ENCODE measurements around the gene LMX1B. TPM values are rescaled to one million over a fixed set of nuclear protein-coding genes. Genes with fewer than 3 reads are reported as not detected.

The LMX1B gene
- total RNA-seq, 1 experiment from 2014 or later = not detected

DNA sequence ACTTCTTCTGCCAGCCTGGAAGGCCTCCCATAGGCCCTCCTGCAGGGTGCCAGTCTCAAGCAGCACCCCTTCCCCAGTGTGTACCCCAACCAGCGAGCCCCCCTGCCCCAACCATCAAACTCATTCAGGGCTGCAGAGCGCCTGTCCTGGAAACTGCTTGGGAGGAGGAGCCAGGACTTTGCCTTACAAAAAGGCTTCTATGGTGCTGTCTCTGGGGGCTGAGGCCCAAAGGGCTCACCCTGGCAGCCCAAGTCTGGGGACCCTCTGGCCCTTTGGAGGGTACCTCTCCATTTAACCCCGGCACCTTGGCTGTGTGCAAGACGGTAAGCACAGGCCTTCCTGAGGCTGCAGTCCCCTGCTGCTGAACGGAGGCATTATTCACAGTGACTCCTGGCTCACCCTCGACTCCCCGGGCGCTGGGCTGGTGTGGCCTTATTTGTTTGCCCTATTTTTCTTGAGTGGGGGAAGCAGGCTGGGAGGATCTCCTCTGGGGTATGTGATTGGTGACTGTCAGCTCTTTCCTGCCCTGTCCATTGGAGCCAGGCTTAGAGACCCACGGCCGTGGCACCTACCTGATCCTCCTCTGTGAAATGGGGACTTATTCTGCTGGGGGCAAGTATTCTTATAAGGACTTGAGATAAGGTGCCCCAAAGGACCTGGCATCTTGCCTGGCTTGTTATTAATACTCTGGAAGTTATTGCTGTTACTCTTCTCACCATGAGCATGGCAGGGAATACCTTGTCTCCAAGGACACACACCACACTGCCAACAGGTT, 5.8 kb downstream of the LMX1B start:
- Histone ChIP-seq H3K4me1 (ENCODE audit: insufficient read depth, low read length, poor library complexity, severe bottlenecking) (no peaks in the 10 kb centered on the region), H3K9me3 (ENCODE audit: low read depth, low read length, poor library complexity, severe bottlenecking) (no peaks in the 10 kb centered on the region), H3K27me3 (replicated peaks; ENCODE audit: insufficient read depth, low read depth, low read length, poor library complexity) (peaks cover 100% of the 10 kb centered on the region), H3K36me3 (ENCODE audit: insufficient read depth, low read length, poor library complexity, severe bottlenecking) (no peaks in the 10 kb centered on the region), H3K4me3 (ENCODE audit: low read depth, low read length, poor library complexity, severe bottlenecking) (no peak overlapping the region), H3K27ac (ENCODE audit: low read depth, low read length, poor library complexity, severe bottlenecking) (no peak overlapping the region)
- POLR2A ChIA-PET (ENCODE audit: low non-redundant PET) = no interaction called here
- no peak for DNase-seq (ENCODE audit: low spot score)
- CTCF ChIA-PET = interaction anchor here (0.7 kb wide), 1 partner anchor 10 kb away, joined by 8 read pairs; no protein-coding TSS in a partner anchor
- intact Hi-C loops (cut with micrococcal nuclease; ENCODE audit: unreplicated experiment) = no loop called here
- no TSS peak for BruUV-seq (replicated peaks)
- no peak for TF ChIP-seq EZH2 (IDR thresholded peaks at IDR 0.05; ENCODE audit: borderline replicate concordance, low read depth, low read length, poor library complexity, severe bottlenecking)
- TF ChIP-seq, protein P1, sequence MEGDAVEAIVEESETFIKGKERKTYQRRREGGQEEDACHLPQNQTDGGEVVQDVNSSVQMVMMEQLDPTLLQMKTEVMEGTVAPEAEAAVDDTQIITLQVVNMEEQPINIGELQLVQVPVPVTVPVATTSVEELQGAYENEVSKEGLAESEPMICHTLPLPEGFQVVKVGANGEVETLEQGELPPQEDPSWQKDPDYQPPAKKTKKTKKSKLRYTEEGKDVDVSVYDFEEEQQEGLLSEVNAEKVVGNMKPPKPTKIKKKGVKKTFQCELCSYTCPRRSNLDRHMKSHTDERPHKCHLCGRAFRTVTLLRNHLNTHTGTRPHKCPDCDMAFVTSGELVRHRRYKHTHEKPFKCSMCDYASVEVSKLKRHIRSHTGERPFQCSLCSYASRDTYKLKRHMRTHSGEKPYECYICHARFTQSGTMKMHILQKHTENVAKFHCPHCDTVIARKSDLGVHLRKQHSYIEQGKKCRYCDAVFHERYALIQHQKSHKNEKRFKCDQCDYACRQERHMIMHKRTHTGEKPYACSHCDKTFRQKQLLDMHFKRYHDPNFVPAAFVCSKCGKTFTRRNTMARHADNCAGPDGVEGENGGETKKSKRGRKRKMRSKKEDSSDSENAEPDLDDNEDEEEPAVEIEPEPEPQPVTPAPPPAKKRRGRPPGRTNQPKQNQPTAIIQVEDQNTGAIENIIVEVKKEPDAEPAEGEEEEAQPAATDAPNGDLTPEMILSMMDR (conservative IDR thresholded peaks at IDR 0.05; ENCODE audit: low read depth, low read length) = no peak

DNA sequence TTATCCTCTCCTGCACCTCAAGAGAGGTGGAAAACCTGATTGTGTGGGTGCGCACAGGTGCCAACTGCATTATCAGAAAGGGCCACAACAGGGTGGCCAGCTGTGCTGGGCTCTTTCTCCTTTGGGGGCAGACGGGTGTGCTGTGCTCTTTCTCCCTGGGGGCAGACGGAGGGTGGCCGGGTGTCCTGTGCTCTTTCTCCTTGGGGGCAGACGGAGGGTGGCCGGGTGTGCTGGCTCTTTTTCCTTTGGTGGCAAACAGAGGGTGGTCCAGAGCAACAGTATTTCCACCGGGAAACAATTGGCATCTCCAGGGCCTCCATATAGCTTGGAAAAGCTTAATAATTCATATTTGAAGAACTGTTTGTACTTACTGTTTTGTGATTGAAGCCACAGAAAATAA, 6.8 kb downstream of the LMX1B start:
- Histone ChIP-seq H3K27ac (ENCODE audit: low read depth, low read length, poor library complexity, severe bottlenecking) (no peak overlapping the region), H3K27me3 (replicated peaks; ENCODE audit: insufficient read depth, low read depth, low read length, poor library complexity) (peaks cover 100% of the 10 kb centered on the region), H3K4me1 (ENCODE audit: insufficient read depth, low read length, poor library complexity, severe bottlenecking) (peaks cover 2% of the 10 kb centered on the region), H3K36me3 (ENCODE audit: insufficient read depth, low read length, poor library complexity, severe bottlenecking) (no peaks in the 10 kb centered on the region), H3K4me3 (ENCODE audit: low read depth, low read length, poor library complexity, severe bottlenecking) (no peak overlapping the region), H3K9me3 (ENCODE audit: low read depth, low read length, poor library complexity, severe bottlenecking) (no peaks in the 10 kb centered on the region)
- intact Hi-C loops (cut with micrococcal nuclease; ENCODE audit: unreplicated experiment) = no loop called here
- TF ChIP-seq, protein P1 (conservative IDR thresholded peaks at IDR 0.05; ENCODE audit: low read depth, low read length) = no peak
- no peak for TF ChIP-seq EZH2 (IDR thresholded peaks at IDR 0.05; ENCODE audit: borderline replicate concordance, low read depth, low read length, poor library complexity, severe bottlenecking)
- no TSS peak for BruUV-seq (replicated peaks)
- no peak for DNase-seq (ENCODE audit: low spot score)
- POLR2A ChIA-PET (ENCODE audit: low non-redundant PET) = no interaction called here
- CTCF ChIA-PET = interaction anchor here (0.7 kb wide), 1 partner anchor 9 kb away, joined by 8 read pairs; no protein-coding TSS in a partner anchor

- Histone ChIP-seq H3K4me1 (ENCODE audit: insufficient read depth, low read length, poor library complexity, severe bottlenecking) (peaks cover 10% of the 10 kb centered on the region), H3K9me3 (ENCODE audit: low read depth, low read length, poor library complexity, severe bottlenecking) (no peaks in the 10 kb centered on the region), H3K27me3 (replicated peaks; ENCODE audit: insufficient read depth, low read depth, low read length, poor library complexity) (peaks cover 100% of the 10 kb centered on the region), H3K36me3 (ENCODE audit: insufficient read depth, low read length, poor library complexity, severe bottlenecking) (no peaks in the 10 kb centered on the region), H3K4me3 (ENCODE audit: low read depth, low read length, poor library complexity, severe bottlenecking) (no peak overlapping the region), H3K27ac (ENCODE audit: low read depth, low read length, poor library complexity, severe bottlenecking) (no peak overlapping the region)
- BruUV-seq (replicated peaks) = no TSS peak
- no peak for DNase-seq (ENCODE audit: low spot score)
- TF ChIP-seq, protein P1 (conservative IDR thresholded peaks at IDR 0.05; ENCODE audit: low read depth, low read length) = no peak
- no peak for TF ChIP-seq EZH2 (IDR thresholded peaks at IDR 0.05; ENCODE audit: borderline replicate concordance, low read depth, low read length, poor library complexity, severe bottlenecking)
- CTCF ChIA-PET = no interaction called here
- intact Hi-C loops (cut with micrococcal nuclease; ENCODE audit: unreplicated experiment) = no loop called here
- POLR2A ChIA-PET (ENCODE audit: low non-redundant PET) = no interaction called here
These were observed 7.6 kb downstream of the LMX1B start for GRCh38 chr9:126621061-126621918.
